ENCODE data around the gene TMEM42. TPM values are rescaled to one million over a fixed set of nuclear protein-coding genes. Genes with fewer than 3 reads are reported as not detected.
A peak's percentile ranks its signal among the peaks of the same experiment; 100 is the strongest.

Gene TMEM42
- total RNA-seq, 2 donors from 2014 or later = 12.1 to 16.9 TPM

DNA sequence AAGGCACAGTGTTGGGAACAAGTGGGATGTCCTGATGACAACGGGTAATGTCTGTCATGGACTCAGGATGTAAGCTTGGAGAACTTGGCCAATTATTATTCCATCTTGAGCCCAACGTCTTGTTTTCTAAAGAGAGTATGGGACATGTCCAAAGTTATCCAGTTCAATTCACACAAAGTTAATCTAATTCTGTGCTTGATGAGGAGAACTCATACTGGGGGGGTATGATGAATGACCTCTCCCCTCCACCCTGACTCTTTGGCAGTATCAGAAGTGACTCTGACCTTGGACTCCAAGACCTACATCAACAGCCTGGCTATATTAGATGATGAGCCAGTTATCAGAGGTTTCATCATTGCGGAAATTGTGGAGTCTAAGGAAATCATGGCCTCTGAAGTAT, 49.0 kb downstream of the TMEM42 start:
- Mint-ChIP-seq H3K27ac (no peak overlapping the region), H3K27me3 (ENCODE audit: insufficient read depth) (peaks cover 6% of the 10 kb centered on the region), H3K9me3 (no peaks in the 10 kb centered on the region), H3K4me1 (peaks cover 7% of the 10 kb centered on the region), H3K4me3 (no peak overlapping the region), H3K36me3 (ENCODE audit: low read depth) (no peaks in the 10 kb centered on the region)
- Histone ChIP-seq H3K9ac (ENCODE audit: extremely low read depth, low read length, poor library complexity, severe bottlenecking) (no peak overlapping the region), H3K27ac (ENCODE audit: low read depth, low read length) (no peak overlapping the region), H3K27me3 (ENCODE audit: control insufficient read depth, insufficient read depth, low read length, poor library complexity, severe bottlenecking) (no peaks in the 10 kb centered on the region), H3K36me3 (ENCODE audit: control insufficient read depth, insufficient read depth, low read length) (no peaks in the 10 kb centered on the region), H3K4me3 (ENCODE audit: low read length) (no peak overlapping the region), H3K4me1 (ENCODE audit: control insufficient read depth, insufficient read depth, low read length) (no peaks in the 10 kb centered on the region), H3K9me3 (ENCODE audit: control insufficient read depth, low read length) (no peaks in the 10 kb centered on the region)
- TF ChIP-seq, protein P1, sequence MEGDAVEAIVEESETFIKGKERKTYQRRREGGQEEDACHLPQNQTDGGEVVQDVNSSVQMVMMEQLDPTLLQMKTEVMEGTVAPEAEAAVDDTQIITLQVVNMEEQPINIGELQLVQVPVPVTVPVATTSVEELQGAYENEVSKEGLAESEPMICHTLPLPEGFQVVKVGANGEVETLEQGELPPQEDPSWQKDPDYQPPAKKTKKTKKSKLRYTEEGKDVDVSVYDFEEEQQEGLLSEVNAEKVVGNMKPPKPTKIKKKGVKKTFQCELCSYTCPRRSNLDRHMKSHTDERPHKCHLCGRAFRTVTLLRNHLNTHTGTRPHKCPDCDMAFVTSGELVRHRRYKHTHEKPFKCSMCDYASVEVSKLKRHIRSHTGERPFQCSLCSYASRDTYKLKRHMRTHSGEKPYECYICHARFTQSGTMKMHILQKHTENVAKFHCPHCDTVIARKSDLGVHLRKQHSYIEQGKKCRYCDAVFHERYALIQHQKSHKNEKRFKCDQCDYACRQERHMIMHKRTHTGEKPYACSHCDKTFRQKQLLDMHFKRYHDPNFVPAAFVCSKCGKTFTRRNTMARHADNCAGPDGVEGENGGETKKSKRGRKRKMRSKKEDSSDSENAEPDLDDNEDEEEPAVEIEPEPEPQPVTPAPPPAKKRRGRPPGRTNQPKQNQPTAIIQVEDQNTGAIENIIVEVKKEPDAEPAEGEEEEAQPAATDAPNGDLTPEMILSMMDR (conservative IDR thresholded peaks at IDR 0.05) = no peak
- DNase-seq = no peak
- 92 to 96% methylated on average over 3 of the region's 3 CpGs for WGBS, 2 experiments (ENCODE audit: insufficient coverage in 1 of 2, insufficient read length in 1 of 2)

DNA sequence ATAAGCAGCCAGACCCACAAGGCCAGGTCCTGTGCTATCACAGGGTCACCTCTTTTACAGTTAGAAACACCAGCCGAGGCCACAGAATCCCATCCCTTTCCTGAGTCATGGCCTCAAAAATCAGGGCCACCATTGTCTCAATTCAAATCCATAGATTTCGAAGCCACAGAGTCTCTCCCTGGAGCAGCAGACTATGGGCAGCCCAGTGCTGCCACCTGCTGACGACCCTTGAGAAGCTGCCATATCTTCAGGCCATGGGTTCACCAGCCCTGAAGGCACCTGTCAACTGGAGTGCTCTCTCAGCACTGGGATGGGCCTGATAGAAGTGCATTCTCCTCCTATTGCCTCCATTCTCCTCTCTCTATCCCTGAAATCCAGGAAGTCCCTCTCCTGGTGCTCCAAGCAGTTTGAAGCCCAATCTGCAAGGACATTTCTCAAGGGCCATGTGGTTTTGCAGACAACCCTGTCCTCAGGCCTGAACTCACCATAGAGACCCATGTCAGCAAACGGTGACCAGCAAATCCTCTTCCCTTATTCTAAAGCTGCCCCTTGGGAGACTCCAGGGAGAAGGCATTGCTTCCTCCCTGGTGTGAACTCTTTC, 52.3 kb downstream of the TMEM42 start:
- WGBS, 2 experiments (ENCODE audit: insufficient coverage in 1 of 2, insufficient read length in 1 of 2) = 43 to 48% methylated on average over 3 to 4 of the region's 4 CpGs
- no peaks in the 10 kb centered on the region for H3K9me3 Mint-ChIP-seq

DNA sequence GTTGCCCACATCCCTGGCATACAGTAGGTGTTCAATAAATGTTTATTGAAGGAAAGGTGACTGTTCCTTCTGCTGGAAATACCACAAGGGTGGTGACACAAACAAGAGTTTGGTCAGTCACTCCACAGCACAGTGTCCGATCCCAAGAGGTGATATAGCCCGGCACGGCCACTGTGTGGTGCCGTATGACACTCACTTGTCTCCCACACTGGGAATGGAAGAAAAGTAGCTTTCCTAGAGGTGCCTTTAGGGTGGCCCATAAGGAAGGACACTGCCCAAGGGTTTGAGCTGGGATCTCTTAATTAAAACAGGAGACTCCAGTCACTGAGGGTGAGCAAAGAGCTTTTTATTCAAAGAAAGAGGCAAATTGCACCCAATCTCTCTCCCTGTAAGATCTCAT, 53.2 kb downstream of the TMEM42 start:
- TF ChIP-seq, protein P1 (conservative IDR thresholded peaks at IDR 0.05) = peak; percentile 65
- H3K4me3 ChIP-seq (ENCODE audit: low read length) = no peak overlapping the region
- peaks cover 5% of the 10 kb centered on the region for H3K4me1 Mint-ChIP-seq
- no peak overlapping the region for H3K4me3 Mint-ChIP-seq
- no peak overlapping the region for H3K27ac ChIP-seq (ENCODE audit: low read depth, low read length)
- peaks cover 6% of the 10 kb centered on the region for H3K36me3 Mint-ChIP-seq (ENCODE audit: low read depth)
- 70 to 82% methylated on average over 4 of the region's 4 CpGs for WGBS, 2 experiments (ENCODE audit: insufficient coverage in 1 of 2, insufficient read length in 1 of 2)
- no peaks in the 10 kb centered on the region for H3K4me1 ChIP-seq (ENCODE audit: control insufficient read depth, insufficient read depth, low read length)
- no peaks in the 10 kb centered on the region for H3K9me3 Mint-ChIP-seq
- H3K9me3 ChIP-seq (ENCODE audit: control insufficient read depth, low read length) = no peaks in the 10 kb centered on the region
- DNase-seq = peak; percentile 71
- no peaks in the 10 kb centered on the region for H3K27me3 ChIP-seq (ENCODE audit: control insufficient read depth, insufficient read depth, low read length, poor library complexity, severe bottlenecking)
- peak overlapping the region; percentile 66 for H3K27ac Mint-ChIP-seq
- H3K27me3 Mint-ChIP-seq (ENCODE audit: insufficient read depth) = peaks cover 3% of the 10 kb centered on the region
- peaks cover 4% of the 10 kb centered on the region for H3K36me3 ChIP-seq (ENCODE audit: control insufficient read depth, insufficient read depth, low read length)
- H3K9ac ChIP-seq (ENCODE audit: extremely low read depth, low read length, poor library complexity, severe bottlenecking) = no peak overlapping the region

More for the DNA sequence above, 52.3 kb downstream of the TMEM42 start:
- no peak overlapping the region for H3K27ac ChIP-seq (ENCODE audit: low read depth, low read length)
- Mint-ChIP-seq H3K27ac (no peak overlapping the region), H3K36me3 (ENCODE audit: low read depth) (peaks cover 6% of the 10 kb centered on the region), H3K4me1 (peaks cover 10% of the 10 kb centered on the region), H3K4me3 (no peak overlapping the region), H3K27me3 (ENCODE audit: insufficient read depth) (peaks cover 3% of the 10 kb centered on the region)
- H3K9me3 ChIP-seq (ENCODE audit: control insufficient read depth, low read length) = no peaks in the 10 kb centered on the region
- no peaks in the 10 kb centered on the region for H3K4me1 ChIP-seq (ENCODE audit: control insufficient read depth, insufficient read depth, low read length)
- TF ChIP-seq, protein P1 (conservative IDR thresholded peaks at IDR 0.05) = peak; percentile 94
- no peak overlapping the region for H3K4me3 ChIP-seq (ENCODE audit: low read length)
- H3K9ac ChIP-seq (ENCODE audit: extremely low read depth, low read length, poor library complexity, severe bottlenecking) = no peak overlapping the region
- no peaks in the 10 kb centered on the region for H3K27me3 ChIP-seq (ENCODE audit: control insufficient read depth, insufficient read depth, low read length, poor library complexity, severe bottlenecking)
- DNase-seq = peak; percentile 93
- H3K36me3 ChIP-seq (ENCODE audit: control insufficient read depth, insufficient read depth, low read length) = peaks cover 4% of the 10 kb centered on the region

Other genes with a start within 250 kb of the TMEM42 start
- 10 to 100 TPM; 22.7 to 31.9 TPM for gene ZNF197, start 236.9 kb upstream of the TMEM42 start, total RNA-seq
- 10 to 100 TPM; 16.0 to 16.6 TPM for gene ZNF35, start 213.2 kb upstream of the TMEM42 start, total RNA-seq
- gene ZNF502, start 149.3 kb upstream of the TMEM42 start, total RNA-seq = 1 to 10 TPM in 1 of 2 donors, under 1 TPM in 1; 0.29 to 1.6 TPM
- 1 to 10 TPM; 5.3 to 6.6 TPM for gene ZNF501, start 132.3 kb upstream of the TMEM42 start, total RNA-seq
- gene KIAA1143, start 100.3 kb upstream of the TMEM42 start, total RNA-seq = 10 to 100 TPM; 42.9 to 46.8 TPM
- gene KIF15, start 100.1 kb upstream of the TMEM42 start, total RNA-seq = 10 to 100 TPM; 16.2 to 20.4 TPM
- not detected for gene TGM4, start 12.7 kb downstream of the TMEM42 start, total RNA-seq
- 10 to 100 TPM; 63.7 to 69.7 TPM for gene ZDHHC3, start 114.3 kb downstream of the TMEM42 start, total RNA-seq
- gene EXOSC7, start 114.3 kb downstream of the TMEM42 start, total RNA-seq = 10 to 100 TPM; 61.2 to 69.4 TPM
- gene CLEC3B, start 164.4 kb downstream of the TMEM42 start, total RNA-seq = not detected